ENCODE data around the gene SIGLEC1.

DNA sequence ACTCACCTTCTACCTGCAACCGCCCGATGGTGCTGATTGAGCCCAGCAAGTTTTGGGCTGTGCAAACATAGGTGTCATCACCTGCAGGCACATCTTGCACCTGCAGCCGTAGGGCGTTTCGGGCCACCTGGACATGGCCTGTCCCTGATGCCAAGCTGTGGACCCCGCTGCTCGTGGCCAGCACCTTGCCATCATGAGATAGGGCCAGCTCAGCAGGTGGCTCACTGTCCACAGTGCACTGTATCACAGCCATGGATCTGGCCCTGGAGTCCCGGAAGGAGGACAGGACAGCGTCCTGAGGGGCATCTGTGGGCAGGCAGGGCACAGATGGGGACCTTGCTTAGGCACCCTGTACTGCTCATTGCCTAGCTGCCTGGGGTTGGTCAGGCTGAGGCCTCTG lies 20.5 kb downstream of the SIGLEC1 start:
- no peak for TF ChIP-seq EZH2 (IDR thresholded peaks at IDR 0.05; ENCODE audit: borderline replicate concordance, low read length)
- TF ChIP-seq, protein P1, sequence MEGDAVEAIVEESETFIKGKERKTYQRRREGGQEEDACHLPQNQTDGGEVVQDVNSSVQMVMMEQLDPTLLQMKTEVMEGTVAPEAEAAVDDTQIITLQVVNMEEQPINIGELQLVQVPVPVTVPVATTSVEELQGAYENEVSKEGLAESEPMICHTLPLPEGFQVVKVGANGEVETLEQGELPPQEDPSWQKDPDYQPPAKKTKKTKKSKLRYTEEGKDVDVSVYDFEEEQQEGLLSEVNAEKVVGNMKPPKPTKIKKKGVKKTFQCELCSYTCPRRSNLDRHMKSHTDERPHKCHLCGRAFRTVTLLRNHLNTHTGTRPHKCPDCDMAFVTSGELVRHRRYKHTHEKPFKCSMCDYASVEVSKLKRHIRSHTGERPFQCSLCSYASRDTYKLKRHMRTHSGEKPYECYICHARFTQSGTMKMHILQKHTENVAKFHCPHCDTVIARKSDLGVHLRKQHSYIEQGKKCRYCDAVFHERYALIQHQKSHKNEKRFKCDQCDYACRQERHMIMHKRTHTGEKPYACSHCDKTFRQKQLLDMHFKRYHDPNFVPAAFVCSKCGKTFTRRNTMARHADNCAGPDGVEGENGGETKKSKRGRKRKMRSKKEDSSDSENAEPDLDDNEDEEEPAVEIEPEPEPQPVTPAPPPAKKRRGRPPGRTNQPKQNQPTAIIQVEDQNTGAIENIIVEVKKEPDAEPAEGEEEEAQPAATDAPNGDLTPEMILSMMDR (conservative IDR thresholded peaks at IDR 0.05 in 1 of 2, IDR thresholded peaks at IDR 0.05 in 1 of 2; ENCODE audit: extremely low read depth in 1 of 2, insufficient read depth in 1 of 2, low read depth in 1 of 2, low read length in 2 of 2), result no peak
